Measurements from ENCODE around the gene MYRF. TPM values are rescaled to one million over a fixed set of nuclear protein-coding genes. Genes with fewer than 3 reads are reported as not detected.

The MYRF gene
- total and polyA plus RNA-seq, 9 of the 15 experiments (the other 6 are each of a cell fraction or from before 2014, with no cell fraction given), result 2.3 to 25.8 (median 7.1) TPM

- TF ChIP-seq BCOR (IDR thresholded peaks at IDR 0.05) (no peak), ARID3A (IDR thresholded peaks at IDR 0.05; ENCODE audit: borderline replicate concordance, low read depth, low read length) (no peak), HNRNPLL (IDR thresholded peaks at IDR 0.05; ENCODE audit: low read depth, low read length, poor library complexity, severe bottlenecking) (no peak), ZNF561 (CRISPR knock-in tag; conservative IDR thresholded peaks at IDR 0.05) (no peak), PRMT5 (CRISPR knock-in tag; IDR thresholded peaks at IDR 0.05) (no peak), ZNF24 (IDR thresholded peaks at IDR 0.05) (0 out of 2 replicates have a peak, but pooled peaks have one; percentile 35), YY1 (IDR thresholded peaks at IDR 0.05; ENCODE audit: borderline replicate concordance in 1 of 3, control insufficient read depth in 1 of 3, extremely low read depth in 1 of 3, insufficient read depth in 3 of 3, insufficient read length in 1 of 3, insufficient replicate concordance in 2 of 3, low read depth in 1 of 3, low read length in 2 of 3) (peak in 2 of 3 experiments; percentile 73 to 88), ZNF253 (CRISPR knock-in tag; conservative IDR thresholded peaks at IDR 0.05) (no peak), IRF1 (CRISPR knock-in tag; IDR thresholded peaks at IDR 0.05; ENCODE audit: borderline replicate concordance) (no peak), E2F1 (CRISPR knock-in tag; IDR thresholded peaks at IDR 0.05) (peak; percentile 97), MYBL2 (IDR thresholded peaks at IDR 0.05; ENCODE audit: low read depth) (no peak), MYBL2 (CRISPR knock-in tag; IDR thresholded peaks at IDR 0.05; ENCODE audit: borderline replicate concordance) (no peak), KLF6 (CRISPR knock-in tag; IDR thresholded peaks at IDR 0.05; ENCODE audit: borderline replicate concordance) (0 out of 2 replicates have a peak, but pooled peaks have one; percentile 37), PHTF2 (CRISPR knock-in tag; IDR thresholded peaks at IDR 0.05) (no peak), MBD1 (CRISPR knock-in tag; IDR thresholded peaks at IDR 0.05) (no peak), CCAR2 (IDR thresholded peaks at IDR 0.05; ENCODE audit: low read depth, low read length) (no peak), XRCC5 (IDR thresholded peaks at IDR 0.05; ENCODE audit: low read depth, low read length) (no peak), ZNF239 (CRISPR knock-in tag; IDR thresholded peaks at IDR 0.05) (no peak), ZNF282 (CRISPR knock-in tag; IDR thresholded peaks at IDR 0.05) (no peak), GTF2B (IDR thresholded peaks at IDR 0.05; ENCODE audit: extremely low read depth, insufficient read length) (no peak), MXI1 (IDR thresholded peaks at IDR 0.05; ENCODE audit: low read depth, low read length) (peak; percentile 16; the same call in 1 of the 2 replicates), ZNF408 (CRISPR knock-in tag; IDR thresholded peaks at IDR 0.05; ENCODE audit: low read depth) (no peak)
These were observed 40.1 kb downstream of the MYRF start, which contains the start of the genes FEN1 and TMEM258 (continued) for GRCh38 chr11:61792310-61793082.

All from K562 (cell line).